NT2/D1 (cell line): Measurements from ENCODE around the gene SLC25A6.

Experiments used
- SUZ12 ChIP-seq: IDR thresholded peaks from 2 replicates; pipeline ENCODE4 v1.6.1; 2011; ENCODE audit not compliant: insufficient read length, insufficient read depth; ENCODE audit errors: extremely low read depth
- YY1 ChIP-seq: IDR thresholded peaks from 2 replicates; pipeline ENCODE4 v1.6.1; 2011; ENCODE audit not compliant: insufficient read length, insufficient read depth
- ZNF274 ChIP-seq: IDR thresholded peaks from 2 replicates; pipeline ENCODE4 v1.6.1; 2011; ENCODE audit warnings: mild to moderate bottlenecking, low read depth, low read length

GRCh38 chrX:1433646-1434357 lies 41.9 kb upstream of the SLC25A6 start:
- no peak for TF ChIP-seq YY1
- no peak for TF ChIP-seq ZNF274
- TF ChIP-seq SUZ12, result no peak
